ENCODE results near the gene OGFRL1. TPM values are rescaled to one million over a fixed set of nuclear protein-coding genes. Genes with fewer than 3 reads are reported as not detected.
"Not testable (repeated sequence)": the region's sequence is repeated elsewhere in the genome, so short reads cannot be mapped to it uniquely, and the experiment has no call there.

The OGFRL1 gene
- total and polyA plus RNA-seq, 2 experiments from 2014 or later = 41.7 to 83.8 TPM

GRCh38 chr6:71258078-71258866 is 30.3 kb upstream of the OGFRL1 start:
- no peak overlapping the region for H3K27ac ChIP-seq
- DNase-seq (ENCODE audit: low spot score) = no peak
- no peak for TF ChIP-seq EZH2 (IDR thresholded peaks at IDR 0.05; ENCODE audit: borderline replicate concordance)
- no peak for TF ChIP-seq CTCF (IDR thresholded peaks at IDR 0.05; ENCODE audit: poor library complexity)
- no peak for TF ChIP-seq EZH2phosphoT487 (IDR thresholded peaks at IDR 0.05; ENCODE audit: low read depth, severe bottlenecking, unreplicated experiment)
- H3K4me1 ChIP-seq (ENCODE audit: insufficient read depth) = no peaks in the 10 kb centered on the region
- no peaks in the 10 kb centered on the region for H3K27me3 ChIP-seq
- H3K36me3 ChIP-seq (replicated peaks; ENCODE audit: insufficient read depth, low read depth) = no peaks in the 10 kb centered on the region
- H2AFZ ChIP-seq = no peak overlapping the region
- H4K20me1 ChIP-seq (ENCODE audit: insufficient read depth, poor library complexity, severe bottlenecking) = no peaks in the 10 kb centered on the region
- no peaks in the 10 kb centered on the region for H3K9me2 ChIP-seq (replicated peaks; ENCODE audit: insufficient read depth)
- WGBS (ENCODE audit: low lambda C conversion rate, missing lambda C conversion rate) = 87% methylated on average over 7 of the region's 7 CpGs
- H3K9me3 ChIP-seq (ENCODE audit: low read depth) = no peaks in the 10 kb centered on the region
- no peak overlapping the region for H3K4me3 ChIP-seq
- no peak overlapping the region for H3K4me2 ChIP-seq
- H3K79me2 ChIP-seq = no peaks in the 10 kb centered on the region

- Histone ChIP-seq H3K27me3 (no peaks in the 10 kb centered on the region), H3K36me3 (replicated peaks; ENCODE audit: insufficient read depth, low read depth) (no peaks in the 10 kb centered on the region)
Observed at GRCh38 chr6:71259888-71260604, 28.6 kb upstream of the OGFRL1 start.

GRCh38 chr6:71262914-71263313 is 25.7 kb upstream of the OGFRL1 start:
- Histone ChIP-seq H2AFZ (no peak overlapping the region), H3K4me1 (ENCODE audit: insufficient read depth) (no peaks in the 10 kb centered on the region), H3K9me2 (replicated peaks; ENCODE audit: insufficient read depth) (no peaks in the 10 kb centered on the region), H3K27me3 (no peaks in the 10 kb centered on the region), H3K36me3 (replicated peaks; ENCODE audit: insufficient read depth, low read depth) (no peaks in the 10 kb centered on the region), H3K4me3 (no peak overlapping the region), H3K9me3 (ENCODE audit: low read depth) (no peaks in the 10 kb centered on the region), H3K79me2 (no peaks in the 10 kb centered on the region), H3K4me2 (no peak overlapping the region), H3K27ac (no peak overlapping the region), H4K20me1 (ENCODE audit: insufficient read depth, poor library complexity, severe bottlenecking) (no peaks in the 10 kb centered on the region)
- TF ChIP-seq EZH2 (IDR thresholded peaks at IDR 0.05; ENCODE audit: borderline replicate concordance) = no peak
- TF ChIP-seq EZH2phosphoT487 (IDR thresholded peaks at IDR 0.05; ENCODE audit: low read depth, severe bottlenecking, unreplicated experiment) = no peak
- WGBS (ENCODE audit: low lambda C conversion rate, missing lambda C conversion rate) = 76% methylated on average over 4 of the region's 7 CpGs
- no peak for DNase-seq (ENCODE audit: low spot score)

More at GRCh38 chr6:71259888-71260604, 28.6 kb upstream of the OGFRL1 start:
- Histone ChIP-seq H2AFZ (no peak overlapping the region), H3K9me3 (ENCODE audit: low read depth) (no peaks in the 10 kb centered on the region), H4K20me1 (ENCODE audit: insufficient read depth, poor library complexity, severe bottlenecking) (no peaks in the 10 kb centered on the region), H3K9me2 (replicated peaks; ENCODE audit: insufficient read depth) (no peaks in the 10 kb centered on the region), H3K4me2 (no peak overlapping the region), H3K4me1 (ENCODE audit: insufficient read depth) (no peaks in the 10 kb centered on the region), H3K4me3 (no peak overlapping the region), H3K27ac (no peak overlapping the region), H3K79me2 (no peaks in the 10 kb centered on the region)
- no peak for TF ChIP-seq CTCF (IDR thresholded peaks at IDR 0.05; ENCODE audit: poor library complexity)
- no peak for TF ChIP-seq EZH2phosphoT487 (IDR thresholded peaks at IDR 0.05; ENCODE audit: low read depth, severe bottlenecking, unreplicated experiment)
- TF ChIP-seq EZH2 (IDR thresholded peaks at IDR 0.05; ENCODE audit: borderline replicate concordance) = no peak
- DNase-seq (ENCODE audit: low spot score) = no peak
- WGBS (ENCODE audit: low lambda C conversion rate, missing lambda C conversion rate) = 90% methylated on average over 2 of the region's 2 CpGs

GRCh38 chr6:71266392-71266791 is 22.2 kb upstream of the OGFRL1 start:
- H3K4me1 ChIP-seq (ENCODE audit: insufficient read depth); H3K79me2 ChIP-seq; H3K36me3 ChIP-seq (replicated peaks; ENCODE audit: insufficient read depth, low read depth); H3K4me2 ChIP-seq; H3K9me3 ChIP-seq (ENCODE audit: low read depth); H2AFZ ChIP-seq; H3K27ac ChIP-seq; H4K20me1 ChIP-seq (ENCODE audit: insufficient read depth, poor library complexity, severe bottlenecking); H3K4me3 ChIP-seq; H3K27me3 ChIP-seq; H3K9me2 ChIP-seq (replicated peaks; ENCODE audit: insufficient read depth); DNase-seq (ENCODE audit: low spot score): not testable (repeated sequence)
- WGBS (ENCODE audit: low lambda C conversion rate, missing lambda C conversion rate) = no CpG with 5 or more reads among the region's 24 CpGs

All from hepatocyte (in vitro differentiated cells).